ENCODE measurements around the gene LMO7. TPM values are rescaled to one million over a fixed set of nuclear protein-coding genes. Genes with fewer than 3 reads are reported as not detected.

Gene LMO7
- total and polyA plus RNA-seq, 8 donors, result 17.1 to 214 (median 72.4) TPM

- no peak overlapping the region for H3K4me3 ChIP-seq
- no peaks in the 10 kb centered on the region for H3K9me3 ChIP-seq
- no peaks in the 10 kb centered on the region for H3K27me3 ChIP-seq
- intact Hi-C loops (cut with DNase I; ENCODE audit: low total_unique reads), result no loop called here
- H3K4me1 ChIP-seq, result peaks cover 0 to 41% (median 14%) of the 10 kb centered on the region in 4 donors
- peaks cover 0 to 56% (median 38%) of the 10 kb centered on the region in 4 donors for H3K36me3 ChIP-seq
- DNase-seq, result no peak
- H3K27ac ChIP-seq, result peak overlapping the region; percentile 31 to 80 (median 50)
- WGBS, 5 donors, result 60 to 75% (median 69%) methylated on average over 5 of the region's 5 CpGs
- no peak for TF ChIP-seq POLR2A (IDR thresholded peaks at IDR 0.05)
- no peak for TF ChIP-seq POLR2AphosphoS5 (IDR thresholded peaks at IDR 0.05)
- TF ChIP-seq, protein P1, sequence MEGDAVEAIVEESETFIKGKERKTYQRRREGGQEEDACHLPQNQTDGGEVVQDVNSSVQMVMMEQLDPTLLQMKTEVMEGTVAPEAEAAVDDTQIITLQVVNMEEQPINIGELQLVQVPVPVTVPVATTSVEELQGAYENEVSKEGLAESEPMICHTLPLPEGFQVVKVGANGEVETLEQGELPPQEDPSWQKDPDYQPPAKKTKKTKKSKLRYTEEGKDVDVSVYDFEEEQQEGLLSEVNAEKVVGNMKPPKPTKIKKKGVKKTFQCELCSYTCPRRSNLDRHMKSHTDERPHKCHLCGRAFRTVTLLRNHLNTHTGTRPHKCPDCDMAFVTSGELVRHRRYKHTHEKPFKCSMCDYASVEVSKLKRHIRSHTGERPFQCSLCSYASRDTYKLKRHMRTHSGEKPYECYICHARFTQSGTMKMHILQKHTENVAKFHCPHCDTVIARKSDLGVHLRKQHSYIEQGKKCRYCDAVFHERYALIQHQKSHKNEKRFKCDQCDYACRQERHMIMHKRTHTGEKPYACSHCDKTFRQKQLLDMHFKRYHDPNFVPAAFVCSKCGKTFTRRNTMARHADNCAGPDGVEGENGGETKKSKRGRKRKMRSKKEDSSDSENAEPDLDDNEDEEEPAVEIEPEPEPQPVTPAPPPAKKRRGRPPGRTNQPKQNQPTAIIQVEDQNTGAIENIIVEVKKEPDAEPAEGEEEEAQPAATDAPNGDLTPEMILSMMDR (IDR thresholded peaks at IDR 0.05), result no peak
- no peak for TF ChIP-seq EP300 (IDR thresholded peaks at IDR 0.05)
Measured at GRCh38 chr13:75802161-75802560, 166.0 kb downstream of the LMO7 start.

DNA sequence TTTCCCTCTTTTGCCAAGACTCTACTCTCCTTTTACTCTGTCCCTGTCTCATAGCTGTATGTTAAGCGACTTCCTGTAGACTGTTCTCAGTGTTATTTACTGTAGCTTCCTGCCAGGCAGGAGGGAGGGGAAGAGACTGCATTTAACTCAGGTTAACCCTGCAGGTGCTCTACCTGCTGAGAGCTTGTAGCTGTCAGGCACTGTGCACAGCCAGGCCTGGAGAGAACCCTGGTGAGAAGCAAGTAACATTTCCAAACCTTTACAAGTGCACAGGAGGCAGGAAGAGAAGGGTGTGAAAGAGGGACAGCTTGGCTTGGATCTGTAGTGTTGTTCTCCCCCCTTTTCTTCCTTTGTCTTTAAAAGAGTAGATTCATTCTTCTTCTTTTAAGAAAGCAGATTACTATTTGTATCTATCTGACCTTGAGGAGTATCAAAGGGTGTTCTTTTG, 167.1 kb downstream of the LMO7 start:
- DNase-seq, result peak; percentile 57 to 75
- no peak overlapping the region for H3K4me3 ChIP-seq

DNA sequence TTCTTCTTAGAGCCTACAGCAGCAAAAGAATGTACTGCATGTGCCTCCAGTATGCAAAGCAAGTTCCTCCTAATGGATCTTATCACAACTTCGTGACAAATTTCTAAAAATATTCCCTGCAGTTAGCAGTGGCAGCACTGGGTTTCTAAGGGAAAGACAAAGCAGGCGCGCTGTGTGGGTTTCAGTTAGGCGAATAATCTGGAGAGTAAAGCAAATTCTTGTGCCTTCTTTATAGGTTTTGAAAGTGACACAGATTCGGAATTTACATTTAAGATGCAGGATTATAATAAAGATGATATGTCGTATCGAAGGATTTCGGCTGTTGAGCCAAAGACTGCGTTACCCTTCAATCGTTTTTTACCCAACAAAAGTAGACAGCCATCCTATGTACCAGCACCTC, 167.9 kb downstream of the LMO7 start:
- peaks cover 0 to 55% (median 38%) of the 10 kb centered on the region in 4 donors for H3K36me3 ChIP-seq
- intact Hi-C loops (cut with DNase I; ENCODE audit: low total_unique reads), result no loop called here
- no peaks in the 10 kb centered on the region for H3K9me3 ChIP-seq
- no peak overlapping the region for H3K4me3 ChIP-seq
- WGBS, 5 donors, result 56 to 83% (median 64%) methylated on average over 10 of the region's 10 CpGs
- TF ChIP-seq EP300 (IDR thresholded peaks at IDR 0.05), result no peak
- no peak for TF ChIP-seq POLR2AphosphoS5 (IDR thresholded peaks at IDR 0.05)
- TF ChIP-seq POLR2A (IDR thresholded peaks at IDR 0.05), result no peak
- TF ChIP-seq, protein P1 (IDR thresholded peaks at IDR 0.05), result no peak
- H3K27ac ChIP-seq, result peak overlapping the region; percentile 31 to 80 (median 50)
- DNase-seq, result no peak
- H3K4me1 ChIP-seq, result peaks cover 0 to 29% (median 11%) of the 10 kb centered on the region in 4 donors
- no peaks in the 10 kb centered on the region for H3K27me3 ChIP-seq

More for the DNA sequence above, 167.1 kb downstream of the LMO7 start:
- WGBS, 5 donors, result 4 to 45% (median 17%) methylated on average over 1 of the region's 1 CpG
- Histone ChIP-seq H3K4me1 (peaks cover 0 to 33% (median 13%) of the 10 kb centered on the region in 4 donors), H3K36me3 (peaks cover 0 to 55% (median 41%) of the 10 kb centered on the region in 4 donors), H3K27ac (peak overlapping the region; percentile 31 to 80 (median 51)), H3K9me3 (no peaks in the 10 kb centered on the region), H3K27me3 (no peaks in the 10 kb centered on the region)
- intact Hi-C loops (cut with DNase I; ENCODE audit: low total_unique reads), result no loop called here
- TF ChIP-seq POLR2AphosphoS5 (IDR thresholded peaks at IDR 0.05), result peak; percentile 44 to 80 (median 66)
- TF ChIP-seq EP300 (IDR thresholded peaks at IDR 0.05), result no peak

DNA sequence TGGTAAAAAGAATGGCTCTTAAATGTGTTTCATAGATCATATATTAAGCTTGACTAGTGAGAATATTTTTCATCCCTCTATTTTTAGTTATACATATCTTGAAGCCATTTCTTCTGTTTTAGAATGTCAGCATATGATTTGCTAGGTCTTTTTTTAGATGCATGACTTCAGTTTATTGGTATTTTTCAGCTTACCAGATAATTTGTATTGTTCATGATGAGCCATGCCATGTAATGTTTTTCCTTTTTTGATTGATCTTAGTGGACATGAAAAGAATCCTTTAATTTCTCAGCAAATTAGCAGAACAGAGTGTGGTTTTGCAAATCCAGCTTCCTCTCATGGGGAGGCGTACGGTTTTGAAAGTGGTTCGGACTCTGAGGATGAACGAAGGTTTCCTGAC, 168.5 kb downstream of the LMO7 start:
- no peaks in the 10 kb centered on the region for H3K9me3 ChIP-seq
- H3K27ac ChIP-seq, result peak overlapping the region in 2 of 5 donors; percentile 50 to 80
- H3K36me3 ChIP-seq, result peaks cover 0 to 52% (median 38%) of the 10 kb centered on the region in 4 donors
- peaks cover 0 to 29% (median 11%) of the 10 kb centered on the region in 4 donors for H3K4me1 ChIP-seq
- no peak overlapping the region for H3K4me3 ChIP-seq
- WGBS, 5 donors, result 94 to 100% (median 97%) methylated on average over 4 of the region's 4 CpGs
- DNase-seq, result no peak
- TF ChIP-seq, protein P1 (IDR thresholded peaks at IDR 0.05), result no peak
- TF ChIP-seq EP300 (IDR thresholded peaks at IDR 0.05) (no peak), POLR2A (IDR thresholded peaks at IDR 0.05) (no peak), POLR2AphosphoS5 (IDR thresholded peaks at IDR 0.05) (no peak)
- H3K27me3 ChIP-seq, result no peaks in the 10 kb centered on the region
- intact Hi-C loops (cut with DNase I; ENCODE audit: low total_unique reads), result no loop called here

DNA sequence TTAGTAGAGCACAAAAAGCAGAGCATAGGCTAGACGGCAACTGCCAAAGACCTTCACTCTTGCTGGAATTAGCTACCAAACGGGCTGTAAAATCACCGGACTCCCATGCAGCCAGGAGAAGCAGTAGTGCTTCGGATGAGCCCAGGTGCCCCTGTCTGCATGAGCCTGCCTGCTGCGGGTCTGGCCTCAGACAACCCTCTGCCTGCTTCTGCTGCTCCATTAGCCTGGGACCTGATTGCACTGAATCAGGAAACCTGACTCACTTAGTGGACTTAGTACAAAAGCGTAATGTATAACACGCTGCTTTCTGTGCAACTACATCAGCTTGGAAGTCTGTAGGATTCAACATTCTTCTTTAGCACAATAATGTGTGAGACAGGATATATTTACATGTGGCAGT, 170.0 kb downstream of the LMO7 start:
- TF ChIP-seq EP300 (IDR thresholded peaks at IDR 0.05), result no peak
- TF ChIP-seq, protein P1 (IDR thresholded peaks at IDR 0.05), result no peak
- no peak for TF ChIP-seq POLR2AphosphoS5 (IDR thresholded peaks at IDR 0.05)
- TF ChIP-seq POLR2A (IDR thresholded peaks at IDR 0.05), result no peak
- Histone ChIP-seq H3K27me3 (no peaks in the 10 kb centered on the region), H3K4me3 (no peak overlapping the region), H3K9me3 (no peaks in the 10 kb centered on the region), H3K36me3 (peaks cover 0 to 44% (median 34%) of the 10 kb centered on the region in 4 donors), H3K4me1 (peaks cover 0 to 25% (median 15%) of the 10 kb centered on the region in 4 donors), H3K27ac (no peak overlapping the region)
- 89 to 95% (median 92%) methylated on average over 7 of the region's 7 CpGs for WGBS, 5 donors
- intact Hi-C loops (cut with DNase I; ENCODE audit: low total_unique reads), result no loop called here
- DNase-seq, result no peak

Measured in stomach (tissue), 9 donors.